AG09319 (cell line): ENCODE data around the gene MCAM.

Source experiments
- DNase-seq: peaks from one replicate; pipeline ENCODE4 v3.0.0-alpha.2; 2010; ENCODE audit warnings: low read depth; ENCODE audit errors: extremely low read depth
- CTCF ChIP-seq: IDR thresholded peaks from 2 replicates; pipeline ENCODE4 v1.5.1; 2011; ENCODE audit warnings: low read depth, mild to moderate bottlenecking, inconsistent platforms, low read length, moderate library complexity

Gene MCAM

GRCh38 chr11:119288219-119288618 lies 28.7 kb downstream of the MCAM start:
- TF ChIP-seq CTCF = no peak
- DNase-seq = no peak

GRCh38 chr11:119285431-119285830 lies 31.5 kb downstream of the MCAM start:
- no peak for DNase-seq
- TF ChIP-seq CTCF = no peak

GRCh38 chr11:119284344-119285157 lies 32.4 kb downstream of the MCAM start:
- peak; percentile 2 for DNase-seq
- peak; percentile 53 for TF ChIP-seq CTCF

GRCh38 chr11:119282495-119282894 lies 34.4 kb downstream of the MCAM start:
- no peak for DNase-seq
- TF ChIP-seq CTCF = no peak

- DNase-seq = no peak
- TF ChIP-seq CTCF = no peak
These were observed 39.3 kb downstream of the MCAM start for GRCh38 chr11:119277660-119278059.

GRCh38 chr11:119273721-119274120 lies 43.2 kb downstream of the MCAM start:
- TF ChIP-seq CTCF = no peak
- no peak for DNase-seq

- no peak for DNase-seq
- no peak for TF ChIP-seq CTCF
These were observed 49.3 kb downstream of the MCAM start for GRCh38 chr11:119267645-119268044.
